Fibroblast of lung (primary cell): Measurements from ENCODE around the gene FOXS1.

ENCODE experiments used
- EZH2 ChIP-seq: IDR thresholded peaks from 2 replicates; pipeline ENCODE4 v1.5.1; 2012; ENCODE audit warnings: low read length, control low read depth, mild to moderate bottlenecking; ENCODE audit errors: missing control alignments
- TF ChIP-seq, protein P1 (sequence below), 2 donors: IDR thresholded peaks in 1 of 2; conservative IDR thresholded peaks in 1 of 2; 1 replicate in 1 of 2; 2 replicates in 1 of 2; pipeline ENCODE4 v1.5.1; 2011 to 2012; ENCODE audit warnings: low read length in 2 of 2, control low read depth in 1 of 2, inconsistent platforms in 1 of 2, low read depth in 1 of 2, mild to moderate bottlenecking in 1 of 2

DNA sequence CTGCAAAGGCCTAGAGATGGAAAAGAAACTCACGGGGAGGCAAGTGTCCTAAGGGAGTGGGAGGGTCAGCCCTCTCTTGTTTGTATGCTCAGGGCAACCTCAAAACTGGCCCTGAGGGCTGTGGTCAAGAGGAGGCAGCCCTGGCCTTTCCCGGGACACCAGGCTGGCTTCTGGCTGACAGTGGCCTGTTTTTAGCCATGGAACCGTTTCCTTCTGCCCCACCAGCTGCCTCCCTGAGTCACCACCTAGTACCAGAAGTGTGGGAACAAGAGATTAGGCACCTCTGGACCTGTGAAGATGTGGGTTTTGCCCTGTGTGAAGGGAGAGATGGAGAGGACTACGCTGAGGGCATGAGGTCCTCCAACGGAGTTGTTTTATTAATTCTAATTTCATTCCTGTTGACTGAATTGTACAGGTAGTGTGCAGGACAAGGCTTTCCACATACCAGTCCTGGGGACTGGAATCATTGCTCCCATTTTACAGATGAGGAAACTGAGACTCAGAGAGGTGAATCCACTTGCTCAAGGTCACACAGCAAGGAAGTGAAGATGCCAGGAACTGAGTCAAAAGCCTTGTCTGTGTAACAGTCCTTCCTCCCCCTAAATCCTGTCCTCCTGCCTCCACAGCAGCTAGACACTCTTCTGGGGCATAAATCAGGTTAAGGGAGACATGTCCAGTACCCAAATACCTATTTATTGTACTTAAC is 5.5 kb downstream of the FOXS1 start:
- TF ChIP-seq, protein P1, sequence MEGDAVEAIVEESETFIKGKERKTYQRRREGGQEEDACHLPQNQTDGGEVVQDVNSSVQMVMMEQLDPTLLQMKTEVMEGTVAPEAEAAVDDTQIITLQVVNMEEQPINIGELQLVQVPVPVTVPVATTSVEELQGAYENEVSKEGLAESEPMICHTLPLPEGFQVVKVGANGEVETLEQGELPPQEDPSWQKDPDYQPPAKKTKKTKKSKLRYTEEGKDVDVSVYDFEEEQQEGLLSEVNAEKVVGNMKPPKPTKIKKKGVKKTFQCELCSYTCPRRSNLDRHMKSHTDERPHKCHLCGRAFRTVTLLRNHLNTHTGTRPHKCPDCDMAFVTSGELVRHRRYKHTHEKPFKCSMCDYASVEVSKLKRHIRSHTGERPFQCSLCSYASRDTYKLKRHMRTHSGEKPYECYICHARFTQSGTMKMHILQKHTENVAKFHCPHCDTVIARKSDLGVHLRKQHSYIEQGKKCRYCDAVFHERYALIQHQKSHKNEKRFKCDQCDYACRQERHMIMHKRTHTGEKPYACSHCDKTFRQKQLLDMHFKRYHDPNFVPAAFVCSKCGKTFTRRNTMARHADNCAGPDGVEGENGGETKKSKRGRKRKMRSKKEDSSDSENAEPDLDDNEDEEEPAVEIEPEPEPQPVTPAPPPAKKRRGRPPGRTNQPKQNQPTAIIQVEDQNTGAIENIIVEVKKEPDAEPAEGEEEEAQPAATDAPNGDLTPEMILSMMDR (conservative IDR thresholded peaks at IDR 0.05 in 1 of 2, IDR thresholded peaks at IDR 0.05 in 1 of 2; ENCODE audit: low read depth in 1 of 2, low read length in 2 of 2), result no peak
- no peak for TF ChIP-seq EZH2
